GM18517 (cell line): ENCODE data around the gene TMCC3.
"Not testable (repeated sequence)": the region's sequence is repeated elsewhere in the genome, so short reads cannot be mapped to it uniquely, and the experiment has no call there.

Source experiments
- ATAC-seq: cut with Tn5 transposase; IDR thresholded peaks from one replicate; pipeline ENCODE4 v1.9.1; 2021; ENCODE audit warnings: mild to moderate bottlenecking, moderate library complexity; ENCODE audit not compliant: unreplicated experiment

TMCC3 gene, protein sequence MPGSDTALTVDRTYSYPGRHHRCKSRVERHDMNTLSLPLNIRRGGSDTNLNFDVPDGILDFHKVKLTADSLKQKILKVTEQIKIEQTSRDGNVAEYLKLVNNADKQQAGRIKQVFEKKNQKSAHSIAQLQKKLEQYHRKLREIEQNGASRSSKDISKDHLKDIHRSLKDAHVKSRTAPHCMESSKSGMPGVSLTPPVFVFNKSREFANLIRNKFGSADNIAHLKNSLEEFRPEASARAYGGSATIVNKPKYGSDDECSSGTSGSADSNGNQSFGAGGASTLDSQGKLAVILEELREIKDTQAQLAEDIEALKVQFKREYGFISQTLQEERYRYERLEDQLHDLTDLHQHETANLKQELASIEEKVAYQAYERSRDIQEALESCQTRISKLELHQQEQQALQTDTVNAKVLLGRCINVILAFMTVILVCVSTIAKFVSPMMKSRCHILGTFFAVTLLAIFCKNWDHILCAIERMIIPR

DNA sequence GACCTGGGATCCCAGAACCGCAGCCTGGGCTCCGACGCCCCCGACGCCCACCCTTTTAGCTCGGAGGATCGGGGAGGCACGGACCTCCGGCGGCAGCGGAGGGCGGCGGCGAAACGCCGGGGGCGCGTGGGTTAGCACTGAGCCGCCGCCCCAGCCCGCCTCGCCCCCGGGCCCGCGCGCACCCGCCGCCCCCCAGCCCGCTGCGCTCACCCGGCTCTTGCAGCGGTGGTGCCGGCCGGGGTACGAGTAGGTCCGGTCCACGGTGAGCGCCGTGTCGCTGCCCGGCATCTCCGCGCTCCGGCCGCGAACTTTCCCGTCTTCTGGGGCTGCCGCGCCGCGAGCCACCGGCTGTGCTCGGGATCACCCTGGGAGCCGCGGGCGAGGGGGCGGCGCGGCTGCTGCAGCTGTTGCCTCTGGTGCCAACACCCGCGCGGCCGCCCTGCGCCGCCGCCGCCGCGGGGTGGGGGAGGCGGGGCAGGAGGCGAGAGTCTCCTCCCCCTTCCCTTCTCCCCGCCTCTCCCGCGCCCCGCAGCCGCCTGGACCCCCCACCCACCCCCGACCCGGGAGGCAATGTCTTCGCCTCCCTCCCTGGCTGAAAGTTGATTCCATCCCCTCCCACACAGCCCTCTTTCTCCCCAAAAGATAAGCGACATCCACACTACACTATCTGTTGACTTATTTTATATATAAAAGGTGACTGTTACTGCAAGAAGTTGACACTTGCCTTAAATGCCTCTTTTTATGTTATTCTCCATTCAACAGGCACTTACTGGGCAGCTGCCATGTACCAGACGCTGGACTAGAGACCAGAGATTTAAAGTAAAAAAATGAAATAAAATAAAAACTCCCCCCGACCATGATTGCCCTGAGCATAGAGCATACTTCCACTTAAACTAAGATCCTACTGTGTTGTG is at the start of gene TMCC3:
Gene TMCC3 (minus strand): TSS at position 415 of the 914 bp plus-strand sequence. CDS start 127 bp downstream, at position 288.
- peak; percentile 52 for ATAC-seq

DNA sequence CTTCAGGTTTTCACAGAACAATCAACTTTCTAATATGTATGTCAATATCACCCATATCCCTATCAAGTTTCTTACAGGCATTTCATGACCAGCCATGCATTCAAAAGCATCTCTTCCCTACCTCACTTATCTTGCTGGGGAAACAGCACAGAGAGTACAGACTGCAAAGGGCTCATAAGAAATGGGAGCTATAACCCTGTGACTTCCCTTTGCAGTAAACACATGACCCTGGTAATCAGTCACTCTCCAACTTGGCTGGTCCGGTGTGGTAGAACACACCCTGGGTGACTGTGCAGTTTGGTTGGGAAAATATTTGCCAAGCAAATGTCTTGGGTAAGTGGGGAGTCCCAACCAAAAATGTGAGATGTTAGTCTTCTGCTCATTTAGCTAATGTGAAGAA is 49.4 kb upstream of the TMCC3 start:
- ATAC-seq, result no peak

- ATAC-seq, result no peak
Observed at GRCh38 chr12:94698578-94698977, 48.2 kb upstream of the TMCC3 start.

DNA sequence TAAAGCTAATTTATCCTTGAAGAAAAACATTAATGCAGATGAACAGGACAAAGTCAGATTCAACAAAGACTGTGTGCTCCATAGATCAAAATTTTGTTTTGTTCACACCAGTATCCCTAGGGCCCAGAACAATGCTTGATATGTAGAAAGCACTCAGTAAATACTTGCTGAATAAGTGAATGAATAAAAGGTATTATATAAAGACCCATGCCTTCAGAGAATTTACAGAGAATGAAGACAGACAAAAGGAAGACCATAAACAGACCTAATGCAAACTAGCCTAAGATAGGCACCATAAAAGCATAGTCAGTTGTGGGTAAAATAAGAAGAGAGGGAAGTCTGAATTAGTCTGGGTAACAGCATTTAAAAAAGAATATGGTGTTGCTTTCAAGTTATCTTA is 47.3 kb upstream of the TMCC3 start:
- ATAC-seq, result no peak

- ATAC-seq, result no peak
Observed at GRCh38 chr12:94694732-94695131, 44.4 kb upstream of the TMCC3 start.

DNA sequence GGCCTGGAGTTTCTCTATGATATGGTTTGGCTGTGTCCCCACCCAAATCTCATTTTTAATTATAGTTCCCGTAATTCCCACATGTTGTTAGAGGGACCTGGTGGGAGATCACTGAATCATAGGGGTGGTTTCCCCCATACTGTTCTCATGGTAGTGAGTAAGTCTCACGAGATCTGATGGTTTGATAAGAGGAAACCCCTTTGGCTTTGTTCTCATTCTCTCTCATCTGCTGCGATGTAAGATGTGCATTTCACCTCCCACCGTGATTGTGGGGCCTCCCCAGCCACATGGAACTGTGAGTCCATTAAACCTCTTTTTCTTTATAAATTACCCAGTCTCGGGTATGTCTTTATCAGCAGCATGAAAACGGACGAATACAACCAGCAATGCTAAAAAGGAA is 42.5 kb upstream of the TMCC3 start:
- not testable (repeated sequence) for ATAC-seq

- ATAC-seq, result no peak
Observed at GRCh38 chr12:94690198-94690771, 39.9 kb upstream of the TMCC3 start.

DNA sequence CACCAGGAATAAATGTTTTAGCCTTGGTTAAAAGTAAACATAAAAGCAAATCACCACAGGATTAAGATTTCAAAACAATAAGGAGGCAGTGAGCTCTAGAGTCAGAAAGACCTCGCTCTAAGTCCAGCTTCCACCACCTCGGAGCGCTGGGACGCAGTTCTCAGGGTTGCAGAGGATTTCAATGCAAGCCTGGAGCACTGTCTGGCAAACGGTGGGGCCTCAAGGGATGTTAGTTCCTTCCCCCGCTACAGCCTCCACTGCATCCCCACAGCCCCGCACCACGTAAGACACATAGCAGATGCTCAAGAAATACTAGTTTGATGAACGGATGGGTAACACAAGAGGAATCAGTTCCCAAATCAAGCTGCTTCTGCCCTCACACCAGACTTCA is 39.3 kb upstream of the TMCC3 start:
- no peak for ATAC-seq

- ATAC-seq, result no peak
Observed at GRCh38 chr12:94689002-94689645, 38.8 kb upstream of the TMCC3 start.

DNA sequence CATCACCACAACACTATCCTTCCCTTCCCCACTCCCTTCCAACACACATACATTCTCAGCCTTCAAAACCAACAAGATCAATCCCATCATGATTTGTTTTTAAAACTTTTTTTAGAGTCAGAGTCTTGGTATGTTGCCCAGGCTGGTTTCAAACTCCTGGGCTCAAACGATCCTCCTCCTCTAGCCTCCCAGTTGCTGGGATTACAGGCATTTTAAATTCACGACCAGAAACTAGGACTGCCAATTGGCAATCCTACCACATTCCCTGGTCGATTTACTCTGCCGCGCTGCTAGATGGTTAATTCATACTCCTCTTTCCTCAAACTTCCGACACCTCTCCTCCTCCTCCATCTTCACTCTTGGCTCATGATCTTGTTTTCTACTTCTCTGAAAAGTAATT is 37.5 kb upstream of the TMCC3 start:
- ATAC-seq, result no peak

DNA sequence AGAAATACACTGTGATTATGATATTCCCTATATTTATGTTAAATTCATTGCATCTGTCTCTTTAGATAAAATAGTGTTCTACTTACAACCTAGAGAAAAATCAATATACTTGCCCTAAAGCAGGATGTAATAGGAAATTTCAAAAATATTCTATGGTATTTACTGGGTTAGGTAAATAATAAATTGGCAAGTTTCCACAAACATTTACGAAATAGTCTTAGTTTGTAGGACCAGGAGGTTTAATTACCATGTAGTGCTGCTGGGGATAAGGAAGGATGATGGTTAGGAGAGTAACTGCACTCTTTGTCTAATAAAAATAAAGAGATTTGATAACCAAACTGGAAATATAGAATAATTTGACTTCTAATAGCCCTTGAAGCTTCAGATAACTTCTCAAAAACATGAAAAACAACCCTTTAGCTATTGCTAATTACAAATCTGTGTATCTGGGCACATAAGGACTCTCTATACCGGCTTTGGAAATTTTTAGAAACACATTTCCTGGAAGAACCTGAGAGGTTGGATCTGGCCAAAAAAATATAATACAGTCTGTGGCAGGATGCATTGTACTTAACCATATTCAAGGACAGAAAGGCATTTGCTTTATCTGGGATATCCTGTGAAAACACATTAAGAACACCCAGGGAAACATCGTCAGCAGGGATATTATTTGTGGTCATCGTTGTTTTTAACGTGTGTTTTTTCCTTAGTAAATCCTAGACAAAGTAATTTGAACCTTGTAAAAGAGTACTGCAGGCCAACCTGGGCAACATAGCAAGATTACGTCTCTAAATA is 36.7 kb upstream of the TMCC3 start:
- ATAC-seq, result no peak

- no peak for ATAC-seq
Observed at GRCh38 chr12:94684416-94685142, 34.2 kb upstream of the TMCC3 start.

DNA sequence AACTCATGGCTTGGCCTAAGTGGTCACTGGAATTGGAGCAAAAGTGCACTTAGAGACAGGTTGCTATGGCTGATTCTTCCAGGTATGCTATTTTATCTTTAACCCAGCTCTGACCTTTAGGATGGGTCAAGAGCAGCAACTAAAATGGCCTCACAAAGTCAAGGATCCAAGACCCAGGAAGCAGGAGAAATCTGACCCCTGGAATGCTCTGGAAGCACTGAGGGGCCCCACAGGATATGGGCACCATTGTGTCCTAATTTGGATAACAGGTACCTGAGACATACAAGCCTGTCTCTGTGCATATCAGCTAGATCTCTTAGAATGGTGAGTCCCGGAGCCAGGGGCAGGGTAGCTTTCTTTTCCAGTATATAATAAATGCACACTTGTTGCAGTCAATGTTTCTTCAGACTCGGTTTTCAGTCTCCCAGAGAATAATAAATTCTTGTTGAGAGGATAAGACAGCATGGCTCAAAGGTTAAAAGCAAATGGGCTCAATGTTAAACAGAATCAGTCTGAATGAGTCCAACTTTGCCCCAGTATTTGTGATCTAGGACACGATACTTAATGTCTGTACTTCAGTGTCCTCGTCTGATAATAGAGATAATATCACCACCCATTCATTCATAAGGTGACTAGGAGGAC is 29.3 kb upstream of the TMCC3 start:
- no peak for ATAC-seq

DNA sequence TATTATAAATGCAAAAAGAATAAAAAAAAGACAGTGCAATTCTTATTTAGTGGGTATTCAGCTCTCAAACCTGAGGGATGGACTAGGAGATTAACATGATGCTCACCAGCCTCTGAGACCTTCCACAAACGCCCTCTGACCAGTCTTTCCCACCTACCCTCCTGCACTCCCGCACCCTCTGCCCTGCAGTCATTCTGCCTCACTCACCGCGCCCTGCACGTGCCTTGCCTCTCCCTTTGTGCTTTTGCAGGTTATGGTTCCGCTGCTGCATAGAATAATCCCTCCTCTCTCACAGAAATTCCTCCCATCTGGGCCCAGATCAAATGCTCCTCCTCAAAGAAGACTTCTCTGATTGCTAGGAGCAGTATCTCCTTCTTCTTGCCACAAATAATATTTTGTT is 28.5 kb upstream of the TMCC3 start:
- no peak for ATAC-seq

DNA sequence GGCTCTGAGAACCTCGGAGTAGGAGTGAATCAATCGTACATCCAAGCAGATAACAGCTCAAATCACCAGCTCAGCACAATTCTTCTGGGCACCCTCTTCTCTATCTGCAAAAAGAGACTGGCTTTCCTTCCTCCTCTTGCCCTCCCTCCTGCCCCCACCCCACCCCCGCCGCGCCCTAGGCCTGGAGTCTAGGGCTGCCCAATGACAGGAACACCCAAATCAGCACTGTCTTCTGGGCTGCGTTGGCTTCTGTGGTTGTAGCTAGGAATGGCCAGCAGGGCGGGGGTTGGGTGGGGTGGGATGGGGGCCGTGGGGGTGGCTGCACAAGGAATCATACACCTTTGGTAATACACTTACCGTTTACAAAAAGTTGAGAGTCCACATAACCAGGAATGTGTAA is 28.0 kb upstream of the TMCC3 start:
- no peak for ATAC-seq

- no peak for ATAC-seq
Observed at GRCh38 chr12:94677778-94678177, 27.4 kb upstream of the TMCC3 start.

- ATAC-seq, result no peak
Observed at GRCh38 chr12:94676922-94677321, 26.6 kb upstream of the TMCC3 start.

DNA sequence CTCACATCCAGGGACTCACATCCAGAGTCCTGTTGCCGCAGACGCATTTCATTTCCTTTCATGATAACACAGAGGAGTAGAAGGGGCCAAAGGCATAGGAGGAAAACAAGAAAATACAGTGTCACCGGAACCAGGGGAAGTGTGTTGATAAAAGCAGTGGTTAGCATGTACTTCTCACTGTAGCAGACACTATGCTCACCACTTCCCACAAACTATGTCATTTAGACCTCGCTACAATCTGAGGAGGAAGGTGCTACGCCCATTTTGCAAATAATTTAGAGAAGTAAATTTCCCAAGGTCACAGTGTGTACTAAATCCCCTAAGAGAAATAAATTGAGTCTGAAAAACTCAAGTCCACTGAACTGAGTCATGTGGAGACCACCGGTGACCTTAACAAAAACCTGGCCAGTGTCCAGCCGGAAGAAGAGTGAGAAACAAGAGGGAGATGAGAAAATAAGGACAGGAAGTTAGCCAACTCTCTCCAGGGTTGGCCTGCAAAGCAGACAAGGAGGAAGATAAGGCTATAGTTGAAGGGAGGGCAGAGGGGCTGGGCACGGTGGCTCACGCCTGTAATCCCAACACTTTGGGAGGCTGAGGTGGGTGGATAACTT is 25.8 kb upstream of the TMCC3 start:
- peak; percentile 60 for ATAC-seq

DNA sequence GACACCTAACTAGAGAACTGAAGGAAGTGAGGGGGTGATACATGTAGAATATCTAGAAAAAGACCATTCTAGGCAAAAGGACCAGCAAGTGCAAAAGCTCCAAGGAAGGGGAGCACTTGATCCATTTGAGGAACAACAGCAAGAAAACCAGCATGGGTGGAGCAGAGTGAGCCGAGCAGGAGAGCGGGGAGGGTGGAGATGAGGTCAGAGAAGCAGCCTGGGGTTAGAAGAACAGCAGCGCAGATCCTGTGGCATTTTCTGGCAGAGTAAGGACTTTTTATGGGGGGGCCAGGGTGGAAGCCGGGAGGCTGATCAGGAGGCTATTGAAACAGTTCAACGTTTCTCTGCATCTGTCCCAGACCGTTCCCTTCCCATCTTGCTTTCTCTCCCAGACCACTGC is 24.5 kb upstream of the TMCC3 start:
- no peak for ATAC-seq
